Stimulated activated effector memory CD8-positive, alpha-beta T cell treated with anti-CD3 and anti-CD28 coated beads, Interleukin-12 subunit alpha, Interleukin-12 subunit beta, amount 100 ng/mL, for 72 hours (primary cell): ENCODE results near the gene CLMN.

ENCODE experiments used
- ATAC-seq: fragments of 150-1000 bp; cut with Tn5 transposase; 2 replicates; pipeline ENCODE4 v1.10.0; 2021
- DNase-seq, 2 donors: peaks; one replicate each; pipeline ENCODE4 v3.0.0; 2021 to 2022; ENCODE audit warnings: low spot score in 2 of 2
- H3K27ac Mint-ChIP-seq: one replicate; pipeline ENCODE4 v1.8.0; 2022; ENCODE audit warnings: mild to moderate bottlenecking, mixed read lengths
- H3K36me3 Mint-ChIP-seq: one replicate; pipeline ENCODE4 v1.8.0; 2022; ENCODE audit warnings: mild to moderate bottlenecking, mixed read lengths
- H3K4me1 Mint-ChIP-seq: one replicate; pipeline ENCODE4 v1.8.0; 2022; ENCODE audit warnings: mixed read lengths
- H3K4me3 Mint-ChIP-seq: one replicate; pipeline ENCODE4 v1.8.0; 2022; ENCODE audit warnings: mild to moderate bottlenecking, mixed read lengths
- H3K9me3 Mint-ChIP-seq: one replicate; pipeline ENCODE4 v1.8.0; 2022; ENCODE audit warnings: mixed read lengths

Gene CLMN, protein sequence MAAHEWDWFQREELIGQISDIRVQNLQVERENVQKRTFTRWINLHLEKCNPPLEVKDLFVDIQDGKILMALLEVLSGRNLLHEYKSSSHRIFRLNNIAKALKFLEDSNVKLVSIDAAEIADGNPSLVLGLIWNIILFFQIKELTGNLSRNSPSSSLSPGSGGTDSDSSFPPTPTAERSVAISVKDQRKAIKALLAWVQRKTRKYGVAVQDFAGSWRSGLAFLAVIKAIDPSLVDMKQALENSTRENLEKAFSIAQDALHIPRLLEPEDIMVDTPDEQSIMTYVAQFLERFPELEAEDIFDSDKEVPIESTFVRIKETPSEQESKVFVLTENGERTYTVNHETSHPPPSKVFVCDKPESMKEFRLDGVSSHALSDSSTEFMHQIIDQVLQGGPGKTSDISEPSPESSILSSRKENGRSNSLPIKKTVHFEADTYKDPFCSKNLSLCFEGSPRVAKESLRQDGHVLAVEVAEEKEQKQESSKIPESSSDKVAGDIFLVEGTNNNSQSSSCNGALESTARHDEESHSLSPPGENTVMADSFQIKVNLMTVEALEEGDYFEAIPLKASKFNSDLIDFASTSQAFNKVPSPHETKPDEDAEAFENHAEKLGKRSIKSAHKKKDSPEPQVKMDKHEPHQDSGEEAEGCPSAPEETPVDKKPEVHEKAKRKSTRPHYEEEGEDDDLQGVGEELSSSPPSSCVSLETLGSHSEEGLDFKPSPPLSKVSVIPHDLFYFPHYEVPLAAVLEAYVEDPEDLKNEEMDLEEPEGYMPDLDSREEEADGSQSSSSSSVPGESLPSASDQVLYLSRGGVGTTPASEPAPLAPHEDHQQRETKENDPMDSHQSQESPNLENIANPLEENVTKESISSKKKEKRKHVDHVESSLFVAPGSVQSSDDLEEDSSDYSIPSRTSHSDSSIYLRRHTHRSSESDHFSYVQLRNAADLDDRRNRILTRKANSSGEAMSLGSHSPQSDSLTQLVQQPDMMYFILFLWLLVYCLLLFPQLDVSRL

DNA sequence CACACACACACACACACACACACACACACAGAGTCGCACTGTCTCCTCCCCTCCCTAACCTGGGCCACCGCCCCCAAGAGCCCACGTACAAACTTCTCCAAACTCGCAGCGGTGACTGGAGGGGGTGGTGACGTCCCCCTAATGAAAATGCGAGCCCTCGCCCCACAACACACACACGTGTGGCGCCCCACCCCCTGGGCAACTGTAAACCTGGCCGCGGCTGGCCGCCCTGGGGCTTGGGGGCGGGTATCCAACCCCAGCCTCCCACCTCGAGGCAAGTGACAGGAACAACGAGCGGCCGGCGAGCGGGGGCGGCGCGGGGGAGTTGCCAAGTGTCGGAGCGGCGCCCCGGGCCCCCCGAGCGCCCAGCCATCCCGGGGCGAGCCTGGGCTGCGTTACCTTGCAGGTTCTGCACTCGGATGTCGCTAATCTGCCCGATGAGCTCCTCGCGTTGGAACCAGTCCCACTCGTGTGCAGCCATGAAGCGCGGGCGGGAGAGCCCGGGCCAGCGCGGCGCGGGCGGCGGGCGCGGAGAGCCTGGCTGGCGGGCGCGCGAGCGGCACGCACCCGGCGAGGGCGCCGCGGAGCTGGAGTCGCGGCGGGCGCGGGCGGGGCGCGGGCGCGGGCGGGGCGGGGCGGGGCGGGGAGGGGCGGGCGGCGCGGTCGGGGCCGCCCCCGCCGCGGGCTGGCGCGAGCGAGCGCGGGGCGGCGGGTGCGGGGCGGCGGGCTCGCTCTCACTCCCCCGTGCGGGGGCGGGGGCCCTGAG is at the start of gene CLMN:
Gene CLMN, minus strand, starts transcription at position 597 of the 766 bp plus-strand sequence. Its CDS starts 116 bp downstream, at position 481.
- peak; percentile 22 for ATAC-seq
- peaks cover 21% of the 10 kb centered on the region for H3K4me1 Mint-ChIP-seq
- DNase-seq, result no peak
- no peak within 1 kb of the TSS for H3K27ac Mint-ChIP-seq
- peak within 1 kb of the TSS; percentile 70 for H3K4me3 Mint-ChIP-seq
- no peaks in the 10 kb centered on the region for H3K9me3 Mint-ChIP-seq
- H3K36me3 Mint-ChIP-seq, result no peaks in the 10 kb centered on the region

DNA sequence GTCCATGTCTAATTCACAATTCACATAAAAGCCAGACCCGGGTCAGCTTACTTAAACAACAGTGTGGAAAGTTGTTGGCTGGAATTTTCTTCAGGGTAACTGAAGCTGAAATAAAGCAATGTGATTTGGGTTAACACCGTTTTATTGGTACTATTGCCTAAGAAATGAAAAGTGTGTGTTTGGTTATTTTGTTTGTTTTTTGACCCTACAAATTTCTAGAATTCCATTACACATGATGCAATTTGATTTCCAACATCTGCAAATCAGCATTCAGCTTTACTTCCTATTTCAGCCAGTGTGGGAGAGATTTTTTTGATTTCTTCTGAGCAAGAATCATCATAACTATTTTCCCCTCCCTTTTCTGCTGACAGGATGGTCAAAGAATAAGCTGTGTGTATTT is 45.7 kb upstream of the CLMN start:
- Mint-ChIP-seq H3K9me3 (no peaks in the 10 kb centered on the region), H3K36me3 (no peaks in the 10 kb centered on the region), H3K4me3 (no peak overlapping the region), H3K4me1 (no peaks in the 10 kb centered on the region), H3K27ac (no peak overlapping the region)
- DNase-seq (no peak), ATAC-seq (no peak)

DNA sequence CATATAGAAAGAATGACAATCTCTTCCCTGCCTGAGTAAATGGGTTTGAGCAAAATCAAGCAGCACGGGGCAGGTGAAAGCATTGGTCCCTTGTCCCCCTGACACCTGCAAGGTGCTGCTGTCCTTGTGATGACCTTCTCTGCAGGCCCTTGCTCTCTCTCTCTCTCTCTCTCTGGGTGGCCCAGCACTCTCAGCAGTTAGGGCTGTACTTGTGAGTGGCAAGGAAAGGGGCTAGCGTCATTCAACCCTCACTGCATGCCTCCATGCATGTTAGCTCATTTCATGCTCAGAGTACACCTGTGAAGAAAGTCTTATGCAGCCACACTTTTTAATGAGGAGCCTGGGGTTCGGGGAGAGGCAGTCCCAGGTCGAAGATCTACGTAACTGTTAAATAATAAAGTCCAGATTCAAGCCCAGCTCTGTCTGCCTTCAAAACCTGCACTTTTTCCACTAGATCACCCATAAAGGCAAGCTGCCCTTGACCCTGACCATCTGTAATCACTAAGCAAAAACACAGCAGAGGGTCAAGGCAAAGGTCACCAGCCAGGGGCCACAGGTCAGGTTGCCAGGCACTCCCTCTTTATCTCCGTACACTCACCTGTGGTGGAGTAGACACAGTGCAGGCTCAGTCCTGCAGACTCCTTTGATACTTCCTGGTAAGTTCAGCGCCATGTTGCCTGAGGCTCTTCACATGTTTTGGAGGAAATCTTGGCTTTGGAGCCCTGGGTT is 44.9 kb upstream of the CLMN start:
- Mint-ChIP-seq H3K9me3 (no peaks in the 10 kb centered on the region), H3K27ac (no peak overlapping the region), H3K36me3 (no peaks in the 10 kb centered on the region), H3K4me3 (no peak overlapping the region), H3K4me1 (no peaks in the 10 kb centered on the region)
- no peak for ATAC-seq
- no peak for DNase-seq

DNA sequence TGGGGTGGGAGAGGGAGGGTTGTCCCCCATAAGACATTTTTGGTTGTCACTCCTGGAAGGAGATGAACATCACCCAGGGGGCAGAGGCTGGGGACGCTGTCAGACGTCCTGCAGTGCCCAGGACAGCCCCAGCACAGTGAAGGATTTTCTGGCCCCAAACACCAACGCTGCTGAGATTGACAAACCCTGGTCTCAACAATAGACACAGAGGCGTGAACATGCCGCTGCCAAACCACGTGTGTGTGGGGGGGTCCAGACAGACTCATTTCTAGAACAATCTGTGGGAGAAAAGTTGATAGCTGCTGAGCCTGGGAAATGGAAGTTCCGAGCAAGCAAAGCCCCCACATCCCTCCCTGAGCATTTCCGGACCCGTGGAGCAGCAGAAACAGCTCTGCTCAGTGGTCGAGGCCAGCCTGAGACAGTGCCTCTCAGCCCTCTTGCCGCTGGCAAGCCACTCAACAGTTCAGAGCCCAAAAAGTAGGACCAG is 43.8 kb upstream of the CLMN start:
- Mint-ChIP-seq H3K27ac (no peak overlapping the region), H3K9me3 (no peaks in the 10 kb centered on the region), H3K36me3 (no peaks in the 10 kb centered on the region), H3K4me1 (no peaks in the 10 kb centered on the region), H3K4me3 (no peak overlapping the region)
- ATAC-seq, result peak; percentile 45
- DNase-seq, result no peak

DNA sequence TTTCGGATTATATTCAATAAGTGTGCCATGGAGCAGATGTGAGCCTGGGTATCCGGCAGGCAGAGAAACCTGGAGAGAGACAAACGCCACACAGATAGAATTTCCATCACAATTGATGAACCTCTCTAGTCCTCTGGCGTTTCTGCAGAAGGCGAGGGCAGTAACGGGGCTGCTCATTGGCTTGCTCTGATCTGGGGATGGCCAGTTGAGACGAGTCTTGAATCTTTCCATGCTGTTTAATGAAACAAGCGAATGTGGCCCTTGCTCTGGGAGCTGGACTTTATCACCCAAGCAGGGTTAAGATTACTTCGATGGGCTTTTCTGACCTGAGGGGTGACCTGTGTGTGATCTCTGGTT is 42.4 kb upstream of the CLMN start:
- Mint-ChIP-seq H3K9me3 (no peaks in the 10 kb centered on the region), H3K4me1 (no peaks in the 10 kb centered on the region), H3K4me3 (no peak overlapping the region), H3K27ac (no peak overlapping the region), H3K36me3 (no peaks in the 10 kb centered on the region)
- no peak for DNase-seq
- no peak for ATAC-seq

DNA sequence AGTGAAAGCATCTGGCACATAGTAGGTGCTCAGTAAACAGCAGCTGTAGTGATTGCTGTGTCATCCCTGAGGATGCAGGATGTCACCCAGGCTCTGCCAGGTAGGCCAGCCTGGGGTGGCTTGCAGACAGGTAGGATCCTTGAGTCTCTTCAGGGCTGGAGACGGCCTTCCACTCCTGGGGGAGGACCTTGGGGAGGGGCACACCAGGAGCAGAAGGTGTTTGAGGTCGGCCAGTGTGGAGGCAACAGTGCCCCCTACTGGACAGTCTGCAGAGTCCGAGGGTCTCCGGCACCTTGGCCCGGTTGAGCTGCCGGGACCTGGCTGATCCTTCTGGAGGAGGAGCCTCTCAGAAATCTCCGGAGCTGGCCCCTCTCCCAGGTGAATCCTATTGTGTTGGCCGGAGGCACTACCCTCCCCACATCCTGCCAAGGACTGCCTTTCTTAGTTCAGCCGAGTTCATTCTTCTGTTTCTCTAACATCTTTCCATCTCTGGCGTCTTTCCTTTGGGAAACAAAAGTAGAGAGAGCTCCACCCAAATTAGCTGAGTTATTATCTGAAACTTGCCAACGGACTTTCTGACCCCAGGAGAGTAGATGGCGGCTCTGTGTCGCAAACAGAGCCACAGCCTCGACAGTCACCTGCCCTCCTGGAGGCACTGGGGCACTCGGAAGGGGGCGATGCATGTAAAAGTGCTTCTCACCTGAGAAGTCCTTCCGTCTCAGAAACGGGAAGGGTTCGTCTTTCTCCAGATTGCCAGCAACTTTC is 41.8 kb upstream of the CLMN start:
- Mint-ChIP-seq H3K9me3 (no peaks in the 10 kb centered on the region), H3K4me1 (no peaks in the 10 kb centered on the region), H3K4me3 (no peak overlapping the region), H3K36me3 (no peaks in the 10 kb centered on the region), H3K27ac (no peak overlapping the region)
- ATAC-seq (peak; percentile 51), DNase-seq (peak in 1 of 2 donors; percentile 60)

DNA sequence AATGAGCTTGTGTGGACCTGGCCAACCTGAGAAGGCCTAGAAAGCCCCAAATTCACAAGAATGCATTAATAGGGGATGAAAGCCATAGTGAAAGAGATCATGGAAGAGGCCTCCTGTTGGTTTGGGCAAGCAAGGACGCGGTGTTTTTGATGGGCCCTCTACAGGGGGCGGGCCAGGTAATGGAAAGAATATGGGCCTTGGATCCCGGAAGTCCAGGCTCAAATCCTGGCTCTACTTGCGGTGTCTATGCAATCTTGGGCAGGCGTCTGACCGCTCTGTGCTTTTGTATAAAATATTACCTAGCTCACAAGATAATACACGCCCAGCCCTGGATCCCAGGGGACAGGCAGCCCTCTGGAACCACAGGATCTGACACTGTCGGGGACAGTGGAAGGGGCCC is 41.1 kb upstream of the CLMN start:
- Mint-ChIP-seq H3K4me1 (no peaks in the 10 kb centered on the region), H3K27ac (no peak overlapping the region), H3K4me3 (no peak overlapping the region), H3K36me3 (no peaks in the 10 kb centered on the region), H3K9me3 (no peaks in the 10 kb centered on the region)
- no peak for ATAC-seq
- DNase-seq, result no peak

DNA sequence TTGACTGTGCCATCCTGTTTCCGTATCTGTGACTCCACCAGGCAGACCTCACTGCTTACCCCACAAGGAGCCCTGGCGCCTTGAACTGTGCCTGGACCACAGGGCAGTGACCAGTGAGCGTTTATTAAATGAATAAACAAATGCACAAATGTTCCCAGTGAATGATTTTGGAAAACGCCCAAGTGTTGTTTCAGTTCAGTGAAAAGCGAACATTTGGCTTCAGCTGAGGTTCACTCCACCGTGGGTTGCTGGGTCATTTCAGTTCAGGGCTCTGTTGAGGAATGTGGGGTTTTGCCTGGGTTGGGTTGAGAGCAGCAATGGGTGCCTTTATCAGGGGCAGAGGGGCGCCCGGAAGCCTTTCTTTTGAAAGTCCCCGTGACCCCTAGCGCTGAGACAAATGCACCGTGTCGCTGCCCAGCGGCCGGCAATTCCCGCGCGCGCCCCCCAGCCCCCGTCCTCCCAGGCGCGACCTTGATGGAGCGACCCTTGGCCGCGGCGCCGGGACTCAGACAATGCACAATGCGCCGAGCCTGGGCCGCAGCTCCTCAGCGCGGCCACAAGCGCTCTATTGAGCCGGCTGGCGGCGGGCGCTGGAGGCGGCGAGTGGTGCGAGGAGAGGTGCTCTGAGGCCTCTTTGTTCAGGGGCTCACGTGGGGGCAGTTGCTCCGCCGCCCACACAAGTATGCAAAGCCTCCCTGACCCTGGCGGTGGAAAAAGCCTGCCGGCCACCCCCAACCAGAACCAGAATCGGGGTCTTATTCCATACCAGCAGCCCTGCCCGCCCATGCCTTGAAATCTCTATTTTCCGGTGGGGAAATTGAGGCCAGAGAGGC is 40.5 kb upstream of the CLMN start:
- Mint-ChIP-seq H3K4me1 (no peaks in the 10 kb centered on the region), H3K9me3 (no peaks in the 10 kb centered on the region), H3K4me3 (no peak overlapping the region), H3K36me3 (no peaks in the 10 kb centered on the region), H3K27ac (no peak overlapping the region)
- ATAC-seq (no peak), DNase-seq (no peak)

DNA sequence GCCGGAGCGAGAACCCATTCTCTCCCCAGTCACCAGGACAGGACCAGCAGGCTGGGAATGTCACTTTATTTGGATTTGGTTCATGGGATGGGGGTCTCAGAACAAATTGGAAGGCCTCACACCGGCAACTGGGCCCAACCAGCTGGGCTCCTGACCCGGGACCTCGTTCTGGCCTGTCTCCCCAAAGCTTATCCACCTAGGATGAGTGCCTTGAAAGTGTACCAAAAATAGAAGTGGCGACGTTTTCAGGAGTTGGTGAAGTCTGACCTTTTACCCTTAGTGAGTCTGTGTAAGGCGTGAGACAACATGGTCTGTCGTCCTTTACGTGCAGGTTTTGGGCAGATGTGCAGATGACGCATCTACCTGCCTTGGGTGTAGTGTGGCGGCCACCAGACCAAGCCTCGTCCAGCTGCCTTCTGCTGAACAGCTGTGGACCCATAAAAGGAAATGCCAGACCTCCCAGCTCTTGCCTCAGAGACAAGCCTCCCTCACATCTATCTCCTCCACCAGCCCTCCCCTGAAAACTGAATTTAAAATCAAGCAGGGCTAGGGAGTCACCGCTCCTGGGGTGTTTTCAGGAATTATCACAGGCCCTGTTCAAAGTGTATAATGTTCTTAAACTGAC is 36.6 kb upstream of the CLMN start:
- no peaks in the 10 kb centered on the region for H3K36me3 Mint-ChIP-seq
- ATAC-seq (no peak), DNase-seq (no peak)
- H3K4me3 Mint-ChIP-seq, result no peak overlapping the region
- no peaks in the 10 kb centered on the region for H3K4me1 Mint-ChIP-seq
- peaks cover 4% of the 10 kb centered on the region for H3K9me3 Mint-ChIP-seq
- no peak overlapping the region for H3K27ac Mint-ChIP-seq

DNA sequence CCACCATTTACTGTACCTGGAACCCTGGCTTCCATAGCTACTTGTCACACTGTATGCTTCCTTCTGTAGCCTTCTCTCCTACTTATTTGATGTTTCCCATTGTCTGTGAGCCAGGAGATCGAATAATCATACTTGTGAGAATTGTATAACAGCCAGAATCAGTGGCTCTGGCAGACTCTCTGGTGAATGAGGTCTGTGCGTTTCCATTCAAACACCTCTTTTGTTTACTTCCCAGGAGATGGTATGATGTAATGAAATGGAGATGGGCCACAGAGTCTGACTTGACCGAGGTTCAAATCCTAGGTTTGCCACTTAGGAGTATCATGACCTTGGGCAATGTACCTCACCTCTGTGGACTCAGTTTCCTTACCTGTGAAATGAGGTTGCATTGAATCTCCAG is 35.7 kb upstream of the CLMN start:
- Mint-ChIP-seq H3K4me3 (no peak overlapping the region), H3K9me3 (peaks cover 4% of the 10 kb centered on the region)
- no peak for ATAC-seq

DNA sequence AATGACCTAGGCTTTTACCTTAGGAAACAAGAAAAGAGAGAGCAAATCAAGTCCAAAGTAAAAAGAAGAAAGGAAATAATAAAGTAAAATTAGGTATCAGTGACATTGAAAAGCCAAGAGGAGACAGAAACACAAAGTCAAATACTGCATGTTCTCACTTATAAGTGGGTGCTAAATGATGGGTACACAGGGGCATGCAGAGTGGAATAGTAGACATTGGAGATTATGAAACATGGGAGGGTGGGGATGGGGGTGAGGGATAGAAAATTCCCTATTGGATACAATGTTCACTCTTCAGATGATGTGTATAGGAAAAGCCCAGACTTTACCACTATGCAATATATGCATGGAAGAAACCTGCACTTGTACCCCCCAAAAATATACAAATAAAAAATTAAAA is 35.1 kb upstream of the CLMN start:
- ATAC-seq, result no peak
- Mint-ChIP-seq H3K27ac (no peak overlapping the region), H3K9me3 (peaks cover 4% of the 10 kb centered on the region), H3K36me3 (no peaks in the 10 kb centered on the region), H3K4me1 (no peaks in the 10 kb centered on the region), H3K4me3 (no peak overlapping the region)
- no peak for DNase-seq

More for the DNA sequence above, 35.7 kb upstream of the CLMN start:
- DNase-seq, result no peak
- no peaks in the 10 kb centered on the region for H3K4me1 Mint-ChIP-seq
- no peak overlapping the region for H3K27ac Mint-ChIP-seq
- no peaks in the 10 kb centered on the region for H3K36me3 Mint-ChIP-seq

DNA sequence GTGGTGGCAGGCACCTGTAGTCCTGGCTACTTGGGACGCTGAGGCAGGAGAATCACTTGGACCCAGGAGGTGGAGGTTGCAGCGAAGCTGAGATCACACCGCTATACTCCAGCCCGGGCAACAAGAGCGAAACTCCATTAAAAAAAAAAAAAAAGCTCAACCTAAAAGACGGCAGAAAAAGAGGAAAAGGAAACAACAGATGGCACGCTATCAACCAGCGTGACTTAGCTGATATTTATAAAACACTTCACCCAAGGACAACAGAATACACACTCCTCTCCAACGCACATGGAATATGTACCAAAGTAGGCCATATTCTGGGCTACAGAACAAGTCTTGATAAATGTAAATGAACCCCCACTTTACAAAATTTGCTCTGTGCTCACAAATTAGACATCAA is 34.0 kb upstream of the CLMN start:
- Mint-ChIP-seq H3K4me1 (no peaks in the 10 kb centered on the region), H3K36me3 (no peaks in the 10 kb centered on the region), H3K9me3 (peaks cover 4% of the 10 kb centered on the region), H3K4me3 (no peak overlapping the region), H3K27ac (no peak overlapping the region)
- ATAC-seq, result no peak
- DNase-seq, result no peak

DNA sequence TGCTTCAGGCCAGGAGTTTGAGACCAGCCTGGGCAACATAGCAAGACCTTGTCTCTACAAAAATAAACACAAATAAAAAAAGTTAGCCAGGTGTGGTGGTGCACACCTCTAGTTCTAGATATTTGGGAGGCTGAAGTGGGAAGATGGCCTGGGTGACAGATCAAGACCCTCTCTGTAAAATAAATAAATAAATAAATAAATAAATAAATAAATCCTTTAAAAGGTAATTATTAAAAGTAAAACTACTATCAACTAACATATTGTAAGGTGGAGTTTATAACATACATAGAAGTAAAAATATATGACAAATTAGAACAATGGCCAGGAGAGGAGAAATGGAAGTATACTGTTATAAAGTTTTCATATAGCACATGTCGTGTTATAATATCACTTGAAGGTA is 33.3 kb upstream of the CLMN start:
- Mint-ChIP-seq H3K4me1 (no peaks in the 10 kb centered on the region), H3K9me3 (peaks cover 4% of the 10 kb centered on the region), H3K36me3 (no peaks in the 10 kb centered on the region), H3K27ac (no peak overlapping the region), H3K4me3 (no peak overlapping the region)
- ATAC-seq, result no peak
- no peak for DNase-seq
